K562 (cell line): ENCODE measurements around the gene HS3ST2. TPM values are rescaled to one million over a fixed set of nuclear protein-coding genes. Genes with fewer than 3 reads are reported as not detected.
"Not testable (repeated sequence)": the region's sequence is repeated elsewhere in the genome, so short reads cannot be mapped to it uniquely, and the experiment has no call there.

Source experiments
- ATAC-seq: fragments of 200-7000 bp; cut with Tn5 transposase; 3 replicates; pipeline ENCODE4 v1.9.1; 2020; ENCODE audit warnings: moderate library complexity
- BruUV-seq: library from RNA; stranded (reverse); fragments of 400-500 nt; replicated peaks from 2 replicates; lab custom pipeline; 2021; lab: Mats Ljungman, UMichigan
- CTCF ChIA-PET: fragments of 300-600 bp; formaldehyde crosslinking; extraction: SDS; loops from one replicate; lab custom pipeline; 2021; ENCODE audit warnings: low intra/inter-chr PET ratio; lab: Yijun Ruan, JAX
- POLR2A ChIA-PET: fragments of 300-600, 350-650 bp; sonication (Branson Sonifier 250); formaldehyde crosslinking; extraction: SDS; loops from one replicate; lab custom pipeline; 2021; ENCODE audit warnings: antibody characterized with exemption, inconsistent platforms; lab: Yijun Ruan, JAX
- DNase-seq, 4 experiments: peaks; one replicate each; pipeline versions ENCODE4 v3.0.0 to v3.0.0-alpha.2; 2011 to 2018; ENCODE audit warnings: low spot score in 3 of 4, mixed read lengths in 3 of 4; ENCODE audit errors: extremely low read depth in 1 of 4
- FAIRE-seq: peaks from 2 replicates; lab custom pipeline; 2011; peaks lifted over from hg19 to GRCh38; lab: Jason Lieb, UNC
- H2AFZ ChIP-seq: 2 replicates; pipeline ENCODE4 v1.6.0; 2011; ENCODE audit warnings: low read depth, low read length, control low read depth, inconsistent platforms
- H3K27ac ChIP-seq: fragments of 200-600 bp; 3 replicates; pipeline ENCODE4 v1.8.0; 2011; ENCODE audit warnings: low read depth, mild to moderate bottlenecking, control low read depth, inconsistent platforms, low read length, moderate library complexity, mixed read lengths; ENCODE audit errors: extremely low read depth
- H3K27me3 ChIP-seq, 2 experiments: fragments of 300-600 bp in 1 of 2; 2 replicates in 1 of 2; 3 replicates in 1 of 2; pipeline versions ENCODE4 v1.6.0 to v1.8.0; 2011; ENCODE audit warnings: inconsistent platforms in 2 of 2, low read length in 2 of 2, mild to moderate bottlenecking in 1 of 2, mixed read lengths in 1 of 2, moderate library complexity in 1 of 2; ENCODE audit not compliant: control insufficient read depth in 2 of 2, insufficient read depth in 2 of 2
- H3K36me3 ChIP-seq: fragments of 300-600 bp; 3 replicates; pipeline ENCODE4 v1.8.0; 2011; ENCODE audit warnings: mild to moderate bottlenecking, low read length, inconsistent platforms; ENCODE audit not compliant: control insufficient read depth, insufficient read depth
- H3K4me1 ChIP-seq, 2 experiments: fragments of 200-600 bp in 1 of 2; replicated peaks in 1 of 2; 2 replicates in 1 of 2; 3 replicates in 1 of 2; pipeline versions ENCODE4 v1.5.1 to v1.8.0; 2011; ENCODE audit warnings: inconsistent platforms in 2 of 2, low read length in 2 of 2, mild to moderate bottlenecking in 1 of 2, mixed read lengths in 1 of 2, moderate library complexity in 1 of 2; ENCODE audit not compliant: control insufficient read depth in 2 of 2, insufficient read depth in 2 of 2
- H3K4me2 ChIP-seq: 2 replicates; pipeline ENCODE4 v1.6.1; 2011; ENCODE audit warnings: low read length, control low read depth, inconsistent platforms, mixed read lengths; ENCODE audit not compliant: insufficient read depth
- H3K4me3 ChIP-seq: fragments of 200-600 bp; sonication (generic), shearing (Covaris generic); 2 replicates; pipeline ENCODE4 v1.5.1; 2016; ENCODE audit warnings: control low read depth, inconsistent platforms
- H3K79me2 ChIP-seq: fragments of 200-600 bp; 3 replicates; pipeline ENCODE4 v1.8.0; 2011; ENCODE audit warnings: low read length, inconsistent platforms; ENCODE audit not compliant: control insufficient read depth, insufficient read depth
- H3K9ac ChIP-seq, 2 experiments: 2 replicates each; pipeline versions ENCODE4 v1.6.0 to v1.6.1; 2011; ENCODE audit warnings: low read depth in 2 of 2, low read length in 2 of 2, control low read depth in 1 of 2, inconsistent platforms in 1 of 2, mild to moderate bottlenecking in 1 of 2, mixed read lengths in 1 of 2; ENCODE audit not compliant: insufficient read depth in 1 of 2
- H3K9me1 ChIP-seq: one replicate; pipeline ENCODE4 v1.6.0; 2011; ENCODE audit warnings: inconsistent platforms, mild to moderate bottlenecking, low read length, moderate library complexity; ENCODE audit not compliant: control insufficient read depth, insufficient read depth
- H3K9me3 ChIP-seq: replicated peaks from 2 replicates; pipeline ENCODE4 v1.5.1; 2011; ENCODE audit warnings: low read depth, low read length, inconsistent platforms; ENCODE audit not compliant: control insufficient read depth, insufficient read depth
- H4K20me1 ChIP-seq: replicated peaks from 2 replicates; pipeline ENCODE4 v1.6.1; 2011; ENCODE audit warnings: low read length, inconsistent platforms, mixed read lengths; ENCODE audit not compliant: control insufficient read depth, insufficient read depth
- NBN ChIP-seq: fragments of 450-650 bp; IDR thresholded peaks from 2 replicates; pipeline ENCODE4 v1.6.1; 2016; ENCODE audit warnings: low read depth, mild to moderate bottlenecking
- NFIC ChIP-seq: fragments of 450-650 bp; IDR thresholded peaks from 2 replicates; pipeline ENCODE4 v1.6.1; 2017; ENCODE audit warnings: mild to moderate bottlenecking, inconsistent platforms
- WGBS: fragments of 100-300 bp; shearing (Covaris generic); methylation state at CpG from one replicate; pipeline ENCODE4 v1.1.6; 2016; ENCODE audit warnings: low coverage, mixed read lengths; ENCODE audit not compliant: insufficient coverage; ENCODE audit errors: missing lambda C conversion rate; 5-methylcytosine and 5-hydroxymethylcytosine counted together
- in situ Hi-C: fragments of 300-500 bp; cut with MboI; formaldehyde crosslinking; loops from 4 replicates; pipeline ENCODE4 v1.15.0; 2018; ENCODE audit warnings: inconsistent platforms, mixed read lengths
- intact Hi-C: fragments of 100-400 bp; cut with micrococcal nuclease; formaldehyde crosslinking; loops from 2 replicates; pipeline ENCODE4 v1.14.2; 2022
- polyA plus RNA-seq, 8 experiments: library from polyadenylated mRNA; depleted of rRNA in 4 of 8; stranded (reverse) in 5 of 8; unstranded in 3 of 8; fragments of >200 nt; fragmentation: Nextera tagmentation in 2 of 8; fragmentation: Illumina TruSeq in 1 of 8; extraction: Ambion mirVana in 2 of 8; extraction: Trizol in 1 of 8; gene quantifications; 2 replicates each; pipeline versions ENCODE4 v1.2.1 to v1.2.3, GENCODE V29; 2011 to 2014; ENCODE audit warnings: inconsistent platforms in 1 of 8, missing spikeins in 1 of 8
- total RNA-seq, 7 experiments: library from RNA; depleted of rRNA in 6 of 7; stranded (reverse); fragments of >200 nt in 6 of 7; fragmentation: Illumina TruSeq in 2 of 7; extraction: Trizol in 2 of 7; gene quantifications; 2 replicates each; pipeline versions ENCODE4 v1.2.1 to v1.2.3, GENCODE V29; 2011 to 2021; ENCODE audit warnings: low replicate concordance in 1 of 7

HS3ST2 gene
- total and polyA plus RNA-seq, 9 of the 15 experiments (the other 6 are each of a cell fraction or from before 2014, with no cell fraction given) = not detected

DNA sequence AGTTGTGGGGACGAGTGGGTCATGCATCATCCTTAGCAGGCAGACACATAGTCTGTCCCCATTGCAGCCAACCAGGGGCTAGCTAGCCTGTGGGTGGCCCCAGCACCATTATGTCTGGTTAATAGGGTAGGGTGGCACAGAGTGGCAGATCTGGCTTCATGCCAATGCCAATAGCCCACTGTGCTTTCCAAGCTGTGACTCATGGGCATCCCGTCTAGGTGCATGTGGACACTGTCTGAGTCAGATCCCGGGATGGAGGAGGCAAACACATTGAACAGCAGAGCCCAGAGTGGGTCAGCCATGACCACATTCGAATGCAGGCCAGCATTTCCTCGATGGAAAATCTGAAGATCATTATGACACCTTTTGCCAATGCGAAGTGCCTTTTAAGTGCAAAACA, 2.5 kb downstream of the HS3ST2 start:
- Histone ChIP-seq H3K27me3 (no peaks in the 10 kb centered on the region), H3K4me1 (peaks cover 0 to 9% of the 10 kb centered on the region in 2 experiments; a peak in 2 of 5 replicates), H2AFZ (no peak overlapping the region), H3K4me3 (no peak overlapping the region), H3K36me3 (no peaks in the 10 kb centered on the region)
- DNase-seq = no peak
- no peak for ATAC-seq
- TF ChIP-seq NBN (no peak), NFIC (peak; percentile 47; the same call in 1 of the 2 replicates)
- TF ChIP-seq, all 486 proteins: peak for 1
- in situ Hi-C loops = no loop called here
- 1% methylated on average over 6 of the region's 6 CpGs for WGBS
- H3K9me1 ChIP-seq = no peaks in the 10 kb centered on the region
- H4K20me1 ChIP-seq = no peaks in the 10 kb centered on the region
- no peak overlapping the region for H3K9ac ChIP-seq
- intact Hi-C loops = no loop called here
- H3K4me2 ChIP-seq = no peak overlapping the region
- no peaks in the 10 kb centered on the region for H3K9me3 ChIP-seq
- ChIA-PET CTCF (no interaction called here), POLR2A (no interaction called here)
- H3K79me2 ChIP-seq = no peaks in the 10 kb centered on the region
- FAIRE-seq = no peak
- no TSS peak for BruUV-seq
- H3K27ac ChIP-seq = no peak overlapping the region

- intact Hi-C loops, POLR2A ChIA-PET, H3K9me3 ChIP-seq, ATAC-seq, H3K9me1 ChIP-seq, H3K79me2 ChIP-seq, H3K27ac ChIP-seq, in situ Hi-C loops, H3K27me3 ChIP-seq, H3K36me3 ChIP-seq, H4K20me1 ChIP-seq, H2AFZ ChIP-seq, H3K4me3 ChIP-seq, BruUV-seq, DNase-seq, H3K4me1 ChIP-seq, H3K4me2 ChIP-seq, H3K9ac ChIP-seq, FAIRE-seq, CTCF ChIA-PET: not testable (repeated sequence)
Observed at GRCh38 chr16:22818736-22819135, 4.8 kb downstream of the HS3ST2 start.
